GM19043 (cell line): ENCODE data around the gene CLDND1.
"Not testable (repeated sequence)": the region's sequence is repeated elsewhere in the genome, so short reads cannot be mapped to it uniquely, and the experiment has no call there.

Source experiments
- ATAC-seq: cut with Tn5 transposase; IDR thresholded peaks from one replicate; pipeline ENCODE4 v1.9.1; 2021; ENCODE audit warnings: low read depth; ENCODE audit not compliant: unreplicated experiment

CLDND1 gene

DNA sequence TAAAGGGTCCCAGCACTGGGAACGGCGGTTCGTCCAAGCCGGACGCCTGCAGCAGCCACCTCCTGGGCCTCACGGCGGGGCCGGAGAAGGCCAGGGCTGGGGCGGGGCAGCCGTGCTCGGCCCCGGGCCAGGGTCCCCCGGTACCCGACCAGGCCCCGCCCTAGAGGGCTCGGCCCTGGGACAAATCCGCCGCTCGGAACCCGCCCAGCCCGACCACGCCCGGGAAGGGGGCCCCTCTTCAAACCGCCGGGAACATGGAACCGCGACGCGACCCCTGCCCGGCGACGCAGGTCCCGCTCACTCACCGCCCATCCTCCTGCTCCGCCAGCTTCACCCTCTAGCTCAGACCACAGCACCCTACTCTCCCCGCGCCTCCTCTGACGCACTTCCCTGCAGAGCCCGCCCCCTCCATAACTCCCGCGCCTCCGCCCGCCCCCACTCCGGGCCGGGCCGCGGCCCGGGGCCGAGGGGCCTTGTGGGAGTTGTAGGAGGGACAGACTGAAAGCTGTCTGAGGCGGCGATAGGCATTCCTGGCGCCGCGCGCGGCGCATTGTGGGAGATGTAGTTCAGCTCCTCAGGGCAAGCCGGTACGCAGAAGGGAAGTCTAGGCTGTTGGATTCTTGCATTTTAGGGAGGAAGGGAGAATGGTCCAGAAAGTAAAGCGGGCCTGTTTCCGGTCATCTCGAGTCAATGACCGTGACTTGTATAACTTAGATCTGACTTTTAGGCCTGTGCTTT, at the start of gene CLDND1:
TSS of gene CLDND1 (minus strand) at position 359 of the 738 bp plus-strand sequence. CDS start 1,478 bp downstream, outside the sequence.
- ATAC-seq, result peak; percentile 79

- ATAC-seq, result no peak
Observed at GRCh38 chr3:98568402-98568801, 45.7 kb upstream of the CLDND1 start.

DNA sequence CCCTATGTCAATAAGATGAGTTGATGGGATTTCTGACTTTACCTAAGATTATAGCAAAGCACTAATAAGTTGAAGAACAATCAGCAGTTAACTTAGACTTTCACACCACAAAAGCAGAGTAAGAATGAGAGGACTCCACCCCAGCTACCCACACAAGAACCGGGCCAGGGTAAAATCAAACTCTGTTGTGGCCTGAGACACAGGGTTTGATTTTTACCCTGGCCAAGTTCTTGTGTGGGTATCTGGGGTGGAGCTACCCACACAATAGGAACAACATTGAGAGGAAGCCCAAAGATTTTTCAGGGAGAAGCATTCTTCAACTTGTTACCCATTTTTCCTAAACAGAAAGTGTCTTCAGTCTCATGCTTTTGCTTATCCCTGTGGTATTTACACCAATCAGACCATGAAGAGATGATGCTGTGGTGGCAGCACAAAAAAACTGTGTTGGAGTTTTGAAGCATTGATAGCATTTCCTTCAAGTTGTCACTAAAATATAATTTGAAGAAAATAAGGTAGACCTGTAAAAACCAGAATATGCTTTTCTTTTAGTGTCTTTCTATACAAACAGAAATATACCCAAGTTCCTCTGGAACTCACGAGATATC, 45.1 kb upstream of the CLDND1 start:
- ATAC-seq, result no peak

DNA sequence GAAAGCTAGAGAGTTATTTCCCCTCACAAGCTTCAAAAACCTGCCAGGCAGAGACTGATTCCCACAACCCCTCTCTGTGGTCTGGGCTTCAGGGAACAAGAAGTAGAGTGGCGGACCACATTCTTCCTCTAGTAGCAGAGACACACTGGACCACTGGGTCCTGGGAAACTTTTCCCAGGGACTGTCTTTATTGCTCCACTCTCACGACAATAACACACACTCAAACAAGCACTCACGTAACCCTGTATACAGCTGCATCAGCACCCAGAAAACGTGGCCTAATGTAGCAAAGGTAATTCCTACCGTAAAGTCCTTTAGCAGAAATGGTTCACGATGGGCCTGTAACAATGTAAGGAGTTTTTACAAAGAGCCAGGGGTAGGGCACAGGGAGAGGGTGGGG, 43.1 kb upstream of the CLDND1 start:
- no peak for ATAC-seq

DNA sequence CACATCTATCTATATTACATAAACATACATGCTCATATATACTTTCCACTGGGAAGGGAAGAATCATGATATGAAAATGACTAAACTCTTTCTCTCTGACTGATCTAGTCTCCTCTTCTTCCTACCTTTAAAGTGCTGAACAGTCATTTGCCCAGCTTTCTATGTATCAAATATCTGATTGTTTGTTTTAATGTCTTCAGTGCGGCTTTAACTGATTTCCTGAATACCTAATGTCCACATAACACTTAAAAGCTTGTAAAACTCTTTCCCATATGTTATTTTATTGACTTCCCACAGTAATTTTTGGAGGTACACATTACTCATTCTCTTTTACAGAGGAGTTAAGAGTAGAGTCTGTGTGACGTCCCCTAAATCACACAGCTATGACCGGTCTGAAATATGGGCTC, 42.5 kb upstream of the CLDND1 start:
- no peak for ATAC-seq

- no peak for ATAC-seq
Observed at GRCh38 chr3:98564282-98565005, 41.7 kb upstream of the CLDND1 start.

DNA sequence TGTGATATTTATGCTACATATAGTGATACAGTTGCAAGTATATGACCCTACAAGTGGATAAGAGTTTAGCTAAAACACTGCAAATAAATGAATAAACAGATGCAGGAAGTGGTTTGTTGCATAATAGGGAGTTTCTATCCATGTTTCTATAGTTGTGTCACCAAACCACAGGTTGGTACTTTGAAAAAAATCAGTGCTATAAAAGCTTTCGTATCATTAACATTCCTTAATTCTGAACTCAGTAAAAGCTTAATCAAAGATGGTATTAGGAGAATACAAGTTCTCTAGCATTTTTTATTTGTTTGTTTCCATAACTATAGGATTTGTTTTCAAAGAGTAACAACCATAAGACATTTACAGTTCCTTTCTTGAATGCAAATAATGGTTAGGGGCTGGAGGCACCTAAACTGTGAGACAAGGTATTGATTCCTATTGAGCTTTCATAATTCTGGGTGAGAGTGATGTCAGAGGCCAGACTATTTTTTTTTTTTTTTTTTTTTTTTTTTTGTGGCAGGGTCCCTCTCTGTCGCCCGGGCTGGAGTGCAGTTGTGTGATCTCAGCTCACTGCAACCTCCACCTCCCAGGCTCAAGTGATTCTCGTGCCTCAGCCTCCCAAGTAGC, 41.1 kb upstream of the CLDND1 start:
- peak; percentile 47 for ATAC-seq

DNA sequence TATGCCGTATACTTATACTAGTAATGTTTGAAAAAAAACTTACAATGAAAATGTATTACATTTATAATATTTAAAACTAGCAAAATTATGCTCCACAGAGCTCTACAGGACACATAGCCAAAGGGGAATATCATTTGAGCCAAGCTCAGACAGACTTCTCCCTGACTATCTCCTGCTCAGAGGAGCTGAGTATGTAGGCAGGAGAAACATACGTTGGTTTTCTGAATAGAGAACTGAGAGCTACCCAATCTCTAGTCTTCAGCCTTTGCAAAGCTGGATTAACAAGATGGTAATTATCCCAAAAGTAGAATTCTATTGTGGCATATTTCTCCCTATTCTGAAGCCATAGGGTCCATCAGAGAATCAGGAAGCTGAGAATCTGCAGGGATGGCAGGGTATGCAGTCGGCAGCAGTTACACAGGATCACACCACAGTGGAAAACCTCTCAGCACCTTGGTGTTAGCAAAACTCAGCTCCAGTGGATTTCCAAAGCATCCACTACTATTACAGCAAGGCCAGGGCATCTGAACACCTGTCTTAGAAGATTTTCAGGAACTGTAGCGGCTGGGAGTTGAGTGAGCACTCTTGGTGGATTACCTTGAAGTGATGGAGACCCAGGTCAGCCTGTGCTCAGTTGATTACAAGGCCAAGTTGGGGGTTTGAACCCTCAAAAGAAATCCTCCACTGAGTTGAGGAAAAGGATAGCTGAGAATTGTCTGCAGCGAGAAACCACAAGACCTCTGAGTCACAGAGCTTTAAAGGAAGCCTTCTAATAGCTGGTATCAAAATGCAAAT, 39.2 kb upstream of the CLDND1 start:
- peak; percentile 23 for ATAC-seq

GRCh38 chr3:98560911-98561310, 38.2 kb upstream of the CLDND1 start:
- ATAC-seq, result no peak

DNA sequence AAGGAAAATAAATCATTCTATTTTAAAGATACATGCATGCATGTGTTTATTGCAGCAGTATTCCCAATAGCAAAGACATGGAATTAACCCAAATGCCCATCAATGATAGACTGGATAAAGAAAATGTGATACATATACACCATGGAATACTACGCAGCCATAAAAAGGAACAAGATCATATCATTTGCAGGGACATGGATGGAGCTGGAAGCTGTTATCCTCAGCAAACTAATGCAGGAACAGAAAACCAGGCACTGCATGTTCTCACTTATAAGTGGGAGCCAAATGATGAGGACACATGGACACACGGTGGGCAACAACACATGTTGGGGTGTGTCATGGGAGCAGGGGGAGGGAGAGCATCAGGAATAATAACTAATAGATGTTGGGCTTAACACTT, 37.1 kb upstream of the CLDND1 start:
- not testable (repeated sequence) for ATAC-seq

DNA sequence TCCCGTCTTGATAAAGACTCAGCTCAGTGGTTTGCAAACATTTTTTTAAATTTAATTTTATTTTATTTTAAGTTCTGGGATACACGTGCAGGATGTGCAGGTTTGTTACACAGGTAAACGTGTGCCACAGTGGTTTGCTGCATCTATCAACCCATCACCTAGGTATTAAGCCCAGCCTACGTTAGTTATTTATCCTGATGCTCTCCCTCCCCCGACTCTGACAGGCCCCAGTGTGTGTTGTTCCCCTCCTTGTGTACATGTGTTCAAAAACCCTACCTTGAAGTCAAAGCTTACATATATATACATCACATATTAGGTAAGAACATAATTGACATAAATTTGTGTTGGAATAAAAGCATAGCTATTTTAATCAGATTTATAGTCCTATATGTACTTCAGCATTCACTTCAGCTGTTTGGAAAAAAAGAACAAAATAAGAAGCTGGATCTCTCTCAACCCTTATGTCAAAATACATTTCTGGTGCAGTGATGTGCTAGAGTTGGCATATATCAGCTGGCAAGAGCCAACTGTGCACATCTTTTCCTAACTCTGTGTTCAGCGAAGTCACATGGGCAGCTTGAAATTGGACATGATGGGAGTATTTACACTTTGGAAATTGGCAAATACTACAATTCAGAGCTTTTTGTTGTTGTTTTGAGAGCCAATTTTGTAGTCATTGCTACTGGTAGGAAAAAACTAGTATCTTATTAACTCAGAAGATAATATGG, 35.6 kb upstream of the CLDND1 start:
- ATAC-seq, result no peak

GRCh38 chr3:98557324-98558010, 34.8 kb upstream of the CLDND1 start:
- no peak for ATAC-seq

DNA sequence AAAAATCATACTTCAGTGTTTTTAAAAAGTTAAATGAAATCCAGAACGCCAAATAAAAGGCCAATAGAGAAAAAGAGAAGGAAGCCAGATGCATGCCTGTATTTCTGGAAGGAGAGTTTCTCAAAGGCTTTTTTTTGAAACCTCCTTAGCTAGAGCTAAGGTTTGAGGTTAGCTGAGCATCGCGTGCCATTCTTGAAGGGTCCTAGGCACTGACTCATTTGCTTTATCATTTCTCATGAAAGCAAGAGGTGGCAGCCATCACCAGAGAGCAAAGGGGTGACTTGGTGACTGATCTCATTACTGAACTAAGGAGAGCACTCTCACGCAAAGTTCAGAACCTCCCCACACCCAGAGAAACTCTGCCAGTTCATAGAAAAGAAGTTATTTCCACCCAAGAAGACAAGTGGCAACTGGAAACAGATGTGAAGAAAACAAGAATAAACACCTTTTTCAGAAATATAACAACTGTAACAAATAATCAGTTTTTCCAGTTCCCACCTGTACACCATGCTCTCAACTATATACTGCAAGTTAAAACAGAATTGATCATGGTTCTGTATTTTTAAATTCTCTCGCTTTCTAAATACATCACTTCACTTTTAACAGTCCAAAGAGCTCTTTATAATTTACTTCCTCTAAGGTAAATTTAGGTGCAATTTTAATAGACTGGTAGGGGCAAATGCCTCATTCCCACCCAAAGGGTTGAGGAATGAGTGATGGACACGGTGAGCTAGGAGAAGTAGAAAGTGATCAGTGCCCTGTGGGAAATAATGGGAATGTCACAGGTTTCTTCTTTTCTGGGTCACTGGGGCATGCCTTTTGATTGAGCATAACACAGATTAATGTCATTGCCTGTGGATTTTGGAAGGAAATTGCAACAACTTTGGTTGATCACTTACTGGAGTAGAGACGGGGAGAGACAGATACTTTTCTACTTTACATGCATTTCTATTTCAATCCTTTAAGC, 33.7 kb upstream of the CLDND1 start:
- ATAC-seq, result peak; percentile 74

- ATAC-seq, result no peak
Observed at GRCh38 chr3:98555025-98555379, 32.3 kb upstream of the CLDND1 start.

GRCh38 chr3:98554580-98554979, 31.9 kb upstream of the CLDND1 start:
- ATAC-seq, result no peak

- no peak for ATAC-seq
Observed at GRCh38 chr3:98553753-98554152, 31.1 kb upstream of the CLDND1 start.

GRCh38 chr3:98553021-98553563, 30.4 kb upstream of the CLDND1 start:
- no peak for ATAC-seq
